Stimulated activated CD4-positive, alpha-beta T cell treated with anti-CD3 and anti-CD28 coated beads, TNF-alpha, amount 100 ng/mL, for 1 hour (primary cell): ENCODE results near the gene SCFD2.
"Not testable (repeated sequence)": the region's sequence is repeated elsewhere in the genome, so short reads cannot be mapped to it uniquely, and the experiment has no call there.

Experiments used
- DNase-seq, 3 donors: peaks; one replicate each; pipeline ENCODE4 v3.0.0-alpha.2; 2020; ENCODE audit warnings: low read depth in 3 of 3, low spot score in 1 of 3

Gene SCFD2

DNA sequence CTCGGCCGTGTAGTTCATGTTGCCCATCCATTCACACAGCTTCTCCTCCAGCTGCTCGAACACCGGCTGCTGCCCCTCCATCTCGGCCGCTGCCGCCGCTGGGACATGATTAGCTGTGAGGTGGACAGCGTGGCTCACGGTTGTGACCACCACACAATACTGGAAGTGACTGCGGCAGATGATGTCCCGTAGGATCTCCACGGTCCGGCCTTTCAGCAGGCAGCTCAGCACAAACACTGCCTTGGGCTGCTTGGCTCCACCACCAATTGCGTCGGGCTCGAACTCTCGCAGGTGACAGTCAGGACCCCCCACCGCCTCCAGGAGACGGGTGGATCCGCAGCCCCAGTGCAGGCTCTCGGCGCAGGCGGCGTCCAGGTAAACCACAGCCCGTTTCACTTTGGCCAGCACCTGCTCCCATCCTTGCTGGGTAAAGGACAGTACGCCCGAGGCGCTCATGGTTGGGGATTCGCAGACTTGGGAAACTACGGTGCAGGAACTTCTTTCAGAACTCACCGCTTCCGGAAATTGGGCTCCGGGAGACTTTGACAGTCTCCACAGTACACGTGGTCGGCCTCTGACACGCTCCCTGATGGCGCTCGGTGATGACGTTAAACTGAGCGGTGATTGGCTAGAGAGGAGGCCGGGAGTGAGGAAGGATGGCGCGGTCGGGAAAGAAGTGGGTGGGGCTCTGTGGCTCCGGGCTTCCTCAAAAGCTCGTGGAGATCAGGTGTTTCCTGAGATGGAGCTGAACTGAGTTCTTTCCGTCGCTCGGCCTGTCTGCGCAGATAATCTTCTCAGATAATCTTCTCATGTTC lies at the start of gene SCFD2:
TSS of gene SCFD2 (minus strand) at position 576 of the 815 bp plus-strand sequence.
- peak; percentile 86 to 90 (median 88) for DNase-seq

DNA sequence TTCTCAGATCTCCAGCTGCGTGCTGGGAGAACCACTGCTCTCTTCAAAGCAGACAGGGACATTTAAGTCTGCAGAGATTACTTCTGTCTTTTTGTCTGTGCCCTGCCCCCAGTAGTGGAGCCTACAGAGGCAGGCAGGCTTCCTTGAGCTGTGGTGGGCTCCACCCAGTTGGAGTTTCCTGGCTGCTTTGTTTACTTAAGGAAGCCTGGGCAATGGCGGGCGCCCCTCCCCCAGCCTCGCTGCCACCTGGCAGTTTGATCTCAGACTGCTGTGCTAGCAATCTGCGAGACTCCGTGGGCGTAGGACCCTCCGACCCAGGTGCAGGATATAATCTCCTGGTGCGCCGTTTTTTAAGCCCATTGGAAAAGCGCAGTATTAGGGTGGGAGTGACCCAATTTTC lies 43.6 kb upstream of the SCFD2 start:
- DNase-seq: not testable (repeated sequence)

DNA sequence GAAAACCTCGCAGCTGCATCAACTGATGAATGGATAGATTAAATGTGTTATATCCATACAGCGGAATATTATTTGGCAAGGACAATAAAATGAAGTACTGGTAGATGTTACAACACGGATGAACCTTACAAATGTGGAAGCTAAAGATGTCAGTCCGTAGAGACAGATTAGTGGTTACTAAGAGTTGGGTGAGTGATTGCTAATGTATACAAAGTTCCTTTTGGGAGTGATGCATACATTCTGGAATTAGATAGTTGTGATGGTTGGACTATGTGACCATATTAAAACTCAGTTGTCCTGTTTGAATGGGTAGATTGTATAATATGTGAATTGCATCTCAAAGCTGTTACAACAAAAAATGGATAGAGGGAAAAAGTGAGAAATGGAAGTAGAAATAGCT lies 14.4 kb upstream of the SCFD2 start:
- no peak for DNase-seq

DNA sequence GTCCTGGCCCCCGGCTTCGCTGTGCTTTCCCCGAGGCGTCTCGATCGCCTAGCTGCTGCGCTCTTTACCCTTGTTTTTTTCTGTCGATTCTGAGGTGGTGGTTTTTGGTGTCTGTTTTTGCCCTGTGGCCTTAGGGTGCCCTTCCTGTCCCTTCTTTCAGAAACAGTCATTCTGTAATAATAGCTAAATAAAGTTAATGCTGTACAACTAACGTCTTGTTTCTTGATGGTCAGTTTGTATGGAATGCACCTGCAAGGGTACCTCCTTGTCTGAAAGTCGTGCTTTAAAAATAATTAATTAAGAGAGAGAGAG lies 12.3 kb upstream of the SCFD2 start:
- DNase-seq: no peak

DNA sequence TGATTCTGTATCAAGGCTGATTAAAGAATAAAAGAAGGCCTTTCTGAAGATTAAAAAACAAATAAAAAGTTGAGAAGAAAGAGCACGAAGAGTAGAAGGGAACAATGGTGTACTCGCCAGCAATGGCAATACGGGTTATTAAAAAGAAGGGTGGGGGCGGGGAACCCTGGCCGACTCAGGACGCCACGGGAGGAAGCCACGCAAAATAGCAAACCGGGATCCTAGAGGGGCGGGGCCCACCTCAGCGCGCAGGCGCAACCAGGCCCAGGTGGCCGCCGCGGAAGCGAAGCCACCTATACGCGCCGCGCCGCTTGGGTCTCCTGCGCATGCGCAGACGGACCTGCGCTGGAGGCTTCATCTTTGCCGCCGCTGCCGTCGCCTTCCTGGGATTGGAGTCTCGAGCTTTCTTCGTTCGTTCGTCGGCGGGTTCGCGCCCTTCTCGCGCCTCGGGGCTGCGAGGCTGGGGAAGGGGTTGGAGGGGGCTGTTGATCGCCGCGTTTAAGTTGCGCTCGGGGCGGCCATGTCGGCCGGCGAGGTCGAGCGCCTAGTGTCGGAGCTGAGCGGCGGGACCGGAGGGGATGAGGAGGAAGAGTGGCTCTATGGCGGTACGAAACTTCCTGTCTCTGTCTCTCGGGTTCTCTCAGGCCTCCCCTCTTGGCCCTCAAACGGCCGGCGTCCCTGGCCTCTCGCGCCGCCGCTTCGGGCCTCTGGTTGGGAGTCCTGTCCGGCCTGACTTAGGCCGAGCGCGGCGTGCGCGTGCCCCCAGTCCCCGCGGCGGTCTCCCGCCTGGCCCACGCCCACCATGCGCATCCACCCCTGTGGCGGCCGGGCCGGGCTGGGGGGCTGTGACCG lies 11.7 kb upstream of the SCFD2 start, which contains the start of gene FIP1L1:
TSS of gene FIP1L1 (plus strand) at position 323 of the 852 bp plus-strand sequence. CDS start at position 521, 198 bp downstream.
- peak; percentile 86 to 95 (median 92) for DNase-seq

DNA sequence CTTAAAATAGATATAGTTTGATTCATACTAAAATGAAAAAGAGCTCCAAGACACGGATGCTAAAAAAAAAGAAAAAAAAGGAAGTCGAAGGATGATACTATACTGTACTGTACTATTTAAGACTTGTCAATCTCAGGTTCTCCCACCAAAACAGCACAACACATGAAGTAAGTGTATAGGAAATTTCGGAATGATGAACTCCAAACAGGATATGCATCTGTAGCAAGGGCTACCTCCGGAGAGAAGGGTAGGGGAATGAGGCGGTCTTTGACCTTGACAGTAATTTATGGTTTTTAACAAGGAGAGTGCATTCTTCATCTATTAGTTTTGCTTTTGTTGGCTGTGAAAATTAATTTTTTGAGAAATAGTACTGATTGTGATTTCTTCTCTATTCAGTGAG lies 11.0 kb upstream of the SCFD2 start:
- DNase-seq: no peak

DNA sequence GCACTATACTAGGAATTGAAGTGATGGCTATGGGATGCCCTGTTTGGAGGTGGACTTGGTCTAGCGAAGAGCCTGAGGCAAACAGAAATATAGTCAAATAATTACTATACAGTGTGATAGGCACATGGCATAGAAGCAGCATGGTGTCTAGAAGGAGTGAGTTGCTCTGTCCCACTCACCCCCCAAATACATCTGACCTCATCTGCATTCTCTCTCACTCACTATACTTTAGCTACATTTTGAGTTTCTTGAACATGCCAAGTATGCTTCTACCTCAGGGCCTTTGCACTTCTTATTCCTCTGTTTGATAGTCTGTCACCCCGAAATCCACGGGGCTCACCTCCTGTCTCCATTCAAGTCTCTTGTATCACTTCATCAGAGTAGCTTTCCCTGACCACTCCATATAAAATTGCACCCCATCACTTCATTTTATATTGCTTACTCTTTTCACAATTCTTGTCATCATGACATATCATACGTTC lies 9.0 kb upstream of the SCFD2 start:
- DNase-seq: no peak

DNA sequence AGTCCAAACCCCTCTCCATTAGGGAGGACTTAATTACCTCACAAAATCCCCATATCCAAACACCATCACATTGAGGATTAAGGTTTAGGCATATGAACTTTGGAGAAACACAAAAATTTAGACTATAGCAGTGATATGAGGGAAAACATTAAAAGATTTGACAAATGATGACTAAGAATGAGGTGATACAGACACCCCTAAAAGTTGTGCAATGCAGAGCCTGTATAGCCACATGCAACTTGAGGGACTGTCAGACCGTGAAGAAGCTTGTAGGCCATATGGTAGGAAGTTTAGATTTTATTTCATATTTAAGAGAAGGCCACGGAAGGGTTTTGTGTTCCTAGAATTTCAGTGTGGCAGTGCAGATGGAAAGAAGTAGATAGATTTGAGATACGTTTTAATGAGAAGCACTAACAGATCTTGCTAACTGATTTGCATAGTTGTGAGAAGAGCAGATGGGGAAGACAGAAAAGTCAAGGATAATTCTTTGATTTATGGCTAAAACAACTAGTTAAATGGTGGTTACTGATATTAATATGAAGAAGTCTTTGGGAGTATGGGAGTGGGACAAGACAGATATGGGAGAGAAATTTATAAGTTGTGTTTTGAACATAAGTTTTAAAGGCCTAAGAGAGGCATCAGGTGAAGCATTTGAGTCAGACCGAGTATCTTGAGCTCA lies 6.1 kb upstream of the SCFD2 start:
- no peak for DNase-seq

DNA sequence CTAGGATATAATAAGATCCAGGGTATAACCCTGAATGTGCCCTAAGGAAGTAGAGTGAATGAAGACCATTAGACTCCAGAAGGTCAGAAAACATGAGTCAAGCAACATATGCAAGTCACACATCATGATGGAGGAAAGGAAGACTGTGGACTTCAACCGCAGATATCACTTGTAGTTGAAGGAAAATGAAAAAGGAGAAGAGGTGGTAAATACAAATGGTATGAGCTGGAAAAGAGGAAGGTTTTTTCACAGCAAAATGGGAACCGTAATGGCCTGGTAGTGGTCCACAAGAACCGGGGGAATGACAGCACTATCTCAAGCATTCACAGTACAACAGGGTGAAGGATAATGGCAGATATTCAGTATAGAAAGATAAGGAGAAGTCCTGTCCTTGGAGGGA lies 5.2 kb upstream of the SCFD2 start:
- DNase-seq: no peak

DNA sequence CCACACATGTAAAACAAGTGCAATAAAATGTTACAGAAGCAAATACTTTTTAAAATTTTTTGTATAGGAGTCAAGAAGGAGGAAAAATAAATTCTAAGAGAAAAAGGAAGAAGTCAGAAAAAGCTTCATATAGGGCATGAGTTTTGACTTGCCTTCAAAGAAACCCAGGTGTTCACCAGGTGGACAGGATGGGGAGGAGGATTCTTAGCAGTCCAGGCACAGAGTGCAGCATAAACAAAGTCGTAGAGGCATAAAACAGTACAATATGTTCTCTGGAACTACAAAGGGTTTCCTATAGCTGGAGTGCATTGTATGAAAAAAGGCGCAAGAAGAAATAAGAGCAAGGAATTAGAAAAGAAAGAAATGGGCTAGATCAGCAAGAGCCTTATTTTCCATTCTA lies 1.9 kb upstream of the SCFD2 start:
- DNase-seq: no peak

DNA sequence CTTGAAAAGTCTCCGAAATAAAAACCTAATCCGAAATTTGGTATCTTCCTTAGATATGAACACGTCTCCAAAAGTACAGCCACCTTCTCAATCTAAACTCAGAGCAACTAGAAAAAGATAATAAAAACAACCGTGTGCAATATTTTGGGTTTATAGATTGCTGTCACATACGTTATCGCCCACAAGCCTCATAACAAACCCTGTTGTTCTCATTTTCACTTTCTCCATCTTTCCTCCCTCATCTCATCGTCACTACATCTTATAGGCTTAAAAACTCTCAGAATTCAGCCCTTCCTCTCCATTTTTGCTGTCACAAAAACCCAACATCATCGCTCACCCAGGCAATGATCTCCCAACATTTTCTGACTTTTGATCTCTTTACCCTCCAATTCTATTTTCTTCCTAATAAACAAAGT lies 448 bp upstream of the SCFD2 start:
- DNase-seq: no peak

DNA sequence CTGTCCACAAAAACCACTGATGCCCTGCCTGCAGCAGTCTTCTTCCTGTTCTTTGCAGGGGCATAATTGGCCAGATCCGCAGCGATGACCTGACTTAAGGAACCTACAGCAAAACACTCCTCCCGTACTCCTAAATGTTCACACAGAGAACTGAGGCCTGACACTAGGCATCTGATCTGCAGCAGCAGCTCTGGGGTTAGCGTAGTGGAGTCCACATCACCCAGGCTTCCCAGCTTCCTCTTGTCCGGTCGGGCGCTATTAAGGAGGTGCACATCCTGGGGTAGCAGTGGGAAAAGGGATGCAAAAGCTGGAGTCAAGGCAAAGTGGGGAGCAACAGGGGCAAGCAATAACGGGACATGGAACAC lies 758 bp downstream of the SCFD2 start:
- DNase-seq: no peak

DNA sequence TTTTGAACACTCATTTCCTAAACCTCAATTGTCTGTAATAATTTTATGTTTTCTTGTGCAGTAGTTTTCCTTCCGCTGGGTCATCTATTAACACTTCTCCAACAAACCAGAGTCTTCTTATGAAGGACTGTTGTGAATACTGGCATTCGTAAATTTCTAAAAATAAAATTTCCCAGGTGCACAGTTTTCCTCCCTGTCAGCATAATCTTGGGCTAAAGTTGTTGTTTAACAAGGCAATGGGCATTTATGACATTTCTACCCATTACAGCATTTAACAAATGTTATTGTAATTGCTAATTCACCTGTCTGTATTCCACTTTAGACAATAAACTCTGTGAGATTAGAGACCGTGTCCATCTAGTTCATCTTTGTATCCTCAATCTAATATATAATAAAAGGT lies 1.2 kb downstream of the SCFD2 start:
- DNase-seq: no peak

DNA sequence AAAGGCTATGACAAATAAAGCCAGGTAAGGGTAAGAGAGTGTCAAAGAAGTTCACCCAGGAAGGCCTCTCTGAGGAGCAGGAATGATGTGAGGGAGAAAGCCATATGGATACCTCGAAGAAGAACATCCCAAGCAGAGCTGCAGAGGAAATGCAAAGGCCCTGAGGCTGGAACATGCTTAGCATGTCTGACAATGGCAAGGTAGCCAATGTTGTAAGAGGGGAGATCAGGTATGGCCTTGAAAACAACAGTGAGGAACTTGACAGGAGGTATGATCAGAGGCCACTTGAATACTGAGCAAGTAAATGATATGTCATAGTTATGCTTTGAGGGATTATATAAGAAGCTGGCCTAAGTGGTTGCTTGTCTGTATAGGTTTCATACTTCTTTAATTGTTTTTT lies 3.8 kb downstream of the SCFD2 start:
- DNase-seq: no peak

DNA sequence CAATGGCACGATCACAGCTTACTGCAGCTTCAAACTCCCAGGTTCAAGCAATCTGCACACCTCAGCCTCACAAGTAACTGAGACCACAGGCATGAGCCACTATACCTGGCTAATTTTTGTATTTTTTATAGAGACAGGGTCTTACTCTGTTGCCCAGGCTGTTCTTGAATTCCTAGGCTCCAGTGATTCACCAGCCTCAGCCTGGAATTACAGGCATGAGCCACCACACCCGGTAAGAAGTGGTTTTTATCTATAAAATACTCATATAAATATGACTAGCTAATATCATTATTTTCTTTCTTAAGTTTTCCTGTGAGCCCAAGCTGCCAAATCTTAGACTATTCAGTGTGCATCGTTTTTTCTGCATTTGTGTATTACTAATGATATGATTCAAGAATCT lies 4.4 kb downstream of the SCFD2 start:
- DNase-seq: no peak

DNA sequence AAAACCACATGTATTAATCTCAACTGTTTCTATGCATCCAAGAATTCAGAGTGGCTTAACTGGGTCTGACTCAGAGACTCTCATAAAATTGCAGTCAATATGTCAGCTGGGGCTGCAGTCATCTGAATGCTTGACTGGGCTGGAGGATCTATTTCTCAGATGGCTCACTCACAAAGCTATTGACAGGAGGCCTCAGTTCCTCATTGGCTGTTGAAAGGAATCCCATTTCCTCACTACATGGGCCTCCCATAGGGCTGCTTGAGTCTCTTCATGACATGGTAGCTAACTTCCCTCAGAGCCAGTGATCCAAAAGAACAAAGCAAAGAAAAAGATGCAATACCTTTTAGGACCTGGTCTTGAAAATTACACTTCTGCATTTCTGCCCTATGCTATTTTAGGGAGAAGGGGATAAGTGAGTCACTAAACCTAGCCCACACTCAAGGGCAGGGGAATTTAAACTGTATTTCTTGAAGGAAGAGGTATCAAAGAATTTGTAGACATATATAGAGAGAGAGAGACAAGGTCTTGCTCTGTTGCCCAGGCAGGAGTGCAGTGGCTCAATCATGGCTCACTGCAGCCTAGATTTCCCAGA lies 9.8 kb downstream of the SCFD2 start:
- no peak for DNase-seq

DNA sequence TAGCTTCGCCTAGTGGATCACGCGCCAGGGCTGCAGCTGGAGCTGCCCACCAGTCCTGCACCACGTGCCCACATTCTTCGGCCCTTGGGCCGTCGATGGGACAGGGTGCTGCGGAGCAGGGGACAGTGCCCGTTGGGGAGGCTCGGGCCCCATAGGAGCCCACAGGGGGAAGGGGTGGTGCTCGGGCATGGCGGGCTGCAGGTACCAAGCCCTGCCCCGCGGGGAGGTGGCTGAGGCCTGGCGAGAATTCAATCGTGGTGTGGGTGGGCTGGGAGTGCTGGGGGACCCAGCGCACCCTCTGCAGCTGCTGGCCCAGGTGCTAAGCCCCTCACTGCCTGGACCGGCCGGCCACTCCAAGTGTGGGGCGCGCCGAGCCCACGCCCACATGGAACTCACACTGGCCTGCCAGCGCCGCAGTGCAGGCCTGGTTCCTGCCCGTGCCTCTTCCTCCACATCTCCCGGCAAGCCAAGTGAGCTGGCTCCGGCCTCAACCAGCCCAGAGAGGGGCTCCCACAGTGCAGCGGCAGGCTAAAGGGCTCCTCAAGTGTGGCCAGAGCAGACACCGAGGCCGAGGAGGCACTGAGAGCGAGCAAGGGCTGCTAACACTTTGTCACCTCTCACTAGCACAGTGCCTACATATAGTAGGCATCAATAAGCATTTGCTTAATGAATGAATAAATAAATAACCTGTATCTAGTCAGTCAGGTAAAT lies 11.7 kb downstream of the SCFD2 start:
- no peak for DNase-seq

DNA sequence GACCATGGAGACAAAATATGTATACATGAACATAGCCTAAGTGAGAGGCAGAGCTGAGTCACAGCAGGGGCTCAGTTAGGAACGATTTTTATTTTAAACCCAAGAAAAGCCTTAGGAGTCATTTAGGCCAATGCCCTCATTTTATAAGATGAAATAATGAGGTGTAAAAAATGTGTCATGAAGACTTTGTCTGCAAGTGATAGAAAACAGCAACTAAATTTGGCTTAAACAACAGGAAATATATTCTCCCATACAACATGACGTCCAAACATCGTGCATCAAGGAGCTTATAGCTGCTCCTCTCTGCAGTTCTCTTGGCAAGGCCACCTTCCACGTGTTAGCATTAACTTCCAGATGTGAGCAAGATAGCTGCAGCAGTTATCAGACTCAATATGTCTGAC lies 16.8 kb downstream of the SCFD2 start:
- DNase-seq: no peak

DNA sequence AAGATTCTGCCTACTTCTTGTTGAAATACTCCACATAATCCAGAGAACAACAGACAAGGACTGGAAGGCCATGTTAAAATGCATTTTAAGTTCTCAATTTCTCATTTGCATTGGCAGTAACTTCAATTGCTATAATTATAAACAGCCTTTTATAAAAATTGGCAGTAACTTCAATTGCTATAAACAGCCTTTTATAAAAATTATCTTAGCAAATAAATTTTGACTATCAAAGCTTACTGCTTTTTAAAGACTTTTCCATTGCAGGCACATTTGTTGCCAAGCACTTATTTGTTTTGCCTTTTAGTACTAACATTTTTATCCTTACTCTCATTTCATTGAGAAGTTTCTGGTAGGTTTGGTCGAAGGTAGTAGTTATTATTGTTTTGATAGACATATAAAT lies 17.8 kb downstream of the SCFD2 start:
- no peak for DNase-seq

DNA sequence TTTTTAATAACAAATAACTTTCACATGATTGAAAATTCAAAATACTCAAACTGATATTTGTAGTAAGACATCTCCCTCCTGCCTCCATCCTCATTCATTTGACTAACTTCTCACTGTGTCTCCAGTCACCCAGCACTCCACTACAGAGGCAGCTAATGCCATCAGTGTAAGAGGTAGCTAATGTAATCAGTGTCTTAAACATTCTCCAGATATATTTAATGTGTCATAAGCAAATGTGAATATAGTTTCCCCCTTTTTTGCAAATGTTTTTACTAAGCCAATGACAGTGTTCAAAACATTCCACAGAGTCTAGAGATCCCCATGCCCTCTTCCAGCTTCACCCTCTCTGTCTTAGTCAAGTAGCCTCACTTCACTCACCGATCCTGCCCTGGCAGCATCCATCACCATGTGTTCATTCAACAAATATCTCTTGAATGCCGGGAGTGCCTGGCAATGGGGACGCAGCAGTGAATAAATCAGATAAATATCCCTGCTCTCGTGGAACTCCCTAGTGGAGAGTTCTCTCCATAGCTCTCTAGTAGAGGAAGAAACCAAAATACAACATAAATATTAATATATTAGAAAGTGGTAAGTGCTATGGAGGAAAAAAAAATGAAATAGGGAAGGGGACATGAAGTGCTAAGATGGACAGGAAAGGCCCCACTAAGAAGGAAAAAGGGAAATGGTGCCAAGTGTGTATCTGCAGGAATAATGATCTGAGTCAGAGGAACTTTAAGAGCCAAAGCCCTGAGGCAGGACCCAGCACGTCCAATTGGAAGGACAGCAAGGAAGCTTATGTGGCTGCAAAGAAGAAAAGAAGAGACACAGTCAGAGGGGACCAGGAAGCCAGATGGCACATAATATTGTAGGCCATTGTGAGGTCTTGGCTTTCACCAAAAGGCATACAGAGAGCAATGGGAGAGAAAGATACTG lies 18.7 kb downstream of the SCFD2 start:
- no peak for DNase-seq
